Kidney capillary endothelial cell (primary cell): Measurements from ENCODE around the gene SLC48A1.

Experiments used
- DNase-seq: peaks from one replicate; pipeline ENCODE4 v3.0.0-alpha.2; 2018; ENCODE audit warnings: low spot score

The SLC48A1 gene

GRCh38 chr12:47777151-47777550 lies 4.1 kb downstream of the SLC48A1 start:
- no peak for DNase-seq

- DNase-seq, result no peak
Measured at GRCh38 chr12:47777741-47778558, 4.9 kb downstream of the SLC48A1 start.

GRCh38 chr12:47778881-47779280 lies 5.8 kb downstream of the SLC48A1 start:
- no peak for DNase-seq

- peak; percentile 83 for DNase-seq
Measured at GRCh38 chr12:47779301-47779942, 6.4 kb downstream of the SLC48A1 start.

- DNase-seq, result no peak
Measured at GRCh38 chr12:47779943-47780504, 7.0 kb downstream of the SLC48A1 start.

- DNase-seq, result no peak
Measured at GRCh38 chr12:47781479-47782371, 8.7 kb downstream of the SLC48A1 start.

GRCh38 chr12:47782372-47782770 lies 9.3 kb downstream of the SLC48A1 start:
- DNase-seq, result no peak

- no peak for DNase-seq
Measured at GRCh38 chr12:47783024-47783755, 10.2 kb downstream of the SLC48A1 start.

- no peak for DNase-seq
Measured at GRCh38 chr12:47783821-47784819, 11.1 kb downstream of the SLC48A1 start.

GRCh38 chr12:47785036-47785886 lies 12.2 kb downstream of the SLC48A1 start:
- DNase-seq, result no peak

GRCh38 chr12:47785887-47786661 lies 13.0 kb downstream of the SLC48A1 start:
- no peak for DNase-seq

GRCh38 chr12:47786662-47787280 lies 13.7 kb downstream of the SLC48A1 start:
- no peak for DNase-seq

- DNase-seq, result no peak
Measured at GRCh38 chr12:47787596-47788319, 14.7 kb downstream of the SLC48A1 start.

GRCh38 chr12:47789141-47789540 lies 16.1 kb downstream of the SLC48A1 start:
- no peak for DNase-seq

GRCh38 chr12:47789712-47790489 lies 16.9 kb downstream of the SLC48A1 start:
- DNase-seq, result no peak

- no peak for DNase-seq
Measured at GRCh38 chr12:47790676-47791350, 17.8 kb downstream of the SLC48A1 start.
